HepG2 (cell line): ENCODE results near the gene MYO15A. TPM values are rescaled to one million over a fixed set of nuclear protein-coding genes. Genes with fewer than 3 reads are reported as not detected.

Source experiments
- ATAC-seq: fragments of 200-7000 bp; cut with Tn5 transposase; 3 replicates; pipeline ENCODE4 v1.9.1; 2020; ENCODE audit warnings: mild to moderate bottlenecking, moderate library complexity
- BruUV-seq: library from RNA; stranded (reverse); fragments of 400-500 nt; replicated peaks from 2 replicates; lab custom pipeline; 2021; lab: Mats Ljungman, UMichigan
- CTCF ChIA-PET: fragments of 300-600 bp; formaldehyde crosslinking; extraction: SDS; loops from one replicate; lab custom pipeline; 2021; ENCODE audit warnings: low total read pairs, inconsistent platforms, low intra/inter-chr PET ratio; lab: Yijun Ruan, JAX
- POLR2A ChIA-PET: fragments of 350-600 bp; sonication (Branson Sonifier 250); formaldehyde crosslinking; loops from one replicate; lab custom pipeline; 2020; ENCODE audit warnings: antibody characterized with exemption, inconsistent platforms; lab: Yijun Ruan, JAX
- DNase-seq: peaks from one replicate; pipeline ENCODE4 v3.0.0-alpha.2; 2015; ENCODE audit warnings: low spot score
- FAIRE-seq: peaks from 3 replicates; lab custom pipeline; 2011; peaks lifted over from hg19 to GRCh38; lab: Jason Lieb, UNC
- H2AFZ ChIP-seq: one replicate; pipeline ENCODE4 v1.6.1; 2011; ENCODE audit warnings: low read length, inconsistent platforms
- H3K27ac ChIP-seq: fragments of 300-600 bp; 3 replicates; pipeline ENCODE4 v1.8.0; 2011; ENCODE audit warnings: mixed run types, mild to moderate bottlenecking, mixed read lengths, low read length, inconsistent platforms; ENCODE audit not compliant: insufficient read depth; ENCODE audit errors: extremely low read length
- H3K27me3 ChIP-seq, 2 experiments: fragments of 200-600 bp in 1 of 2; 2 replicates in 1 of 2; 3 replicates in 1 of 2; pipeline versions ENCODE4 v1.6.0 to v1.8.0; 2011; ENCODE audit warnings: low read length in 2 of 2, mild to moderate bottlenecking in 2 of 2, moderate library complexity in 2 of 2, inconsistent platforms in 1 of 2; ENCODE audit not compliant: insufficient read depth in 2 of 2, control insufficient read depth in 1 of 2
- H3K36me3 ChIP-seq, 2 experiments: fragments of 200-600 bp in 1 of 2; replicated peaks in 1 of 2; 2 replicates in 1 of 2; 3 replicates in 1 of 2; pipeline versions ENCODE4 v1.5.1 to v1.8.0; 2011; ENCODE audit warnings: low read length in 2 of 2, inconsistent platforms in 1 of 2; ENCODE audit not compliant: insufficient read depth in 2 of 2, control insufficient read depth in 1 of 2
- H3K4me1 ChIP-seq: 2 replicates; pipeline ENCODE4 v1.5.1; 2012; ENCODE audit warnings: low read length, inconsistent platforms; ENCODE audit not compliant: insufficient read depth
- H3K4me2 ChIP-seq: 2 replicates; pipeline ENCODE4 v1.6.0; 2011; ENCODE audit warnings: low read depth, low read length, inconsistent platforms
- H3K4me3 ChIP-seq, 3 experiments: fragments of 200-600 bp in 1 of 3; sonication (generic), shearing (Covaris generic) in 1 of 3; replicated peaks in 1 of 3; 2 replicates each; pipeline ENCODE4 v1.5.1; 2011 to 2016; ENCODE audit warnings: low read length in 3 of 3, inconsistent platforms in 2 of 3, low read depth in 2 of 3, mild to moderate bottlenecking in 2 of 3, control low read depth in 1 of 3, mixed read lengths in 1 of 3; ENCODE audit not compliant: insufficient read depth in 1 of 3
- H3K79me2 ChIP-seq: one replicate; pipeline ENCODE4 v1.6.1; 2011; ENCODE audit warnings: low read length, inconsistent platforms; ENCODE audit not compliant: insufficient read depth
- H3K9ac ChIP-seq: 2 replicates; pipeline ENCODE4 v1.6.0; 2011; ENCODE audit warnings: mild to moderate bottlenecking, low read depth, low read length, inconsistent platforms; ENCODE audit not compliant: insufficient read depth
- H3K9me3 ChIP-seq: 2 replicates; pipeline ENCODE4 v1.5.1; 2012; ENCODE audit warnings: mild to moderate bottlenecking, low read length
- H4K20me1 ChIP-seq: 2 replicates; pipeline ENCODE4 v1.6.0; 2011; ENCODE audit warnings: inconsistent platforms, mild to moderate bottlenecking, low read length, moderate library complexity; ENCODE audit not compliant: insufficient read depth
- CSRNP2 ChIP-seq: sonication (generic); formaldehyde crosslinking; conservative IDR thresholded peaks from 2 replicates; pipeline ENCODE4 v1.8.0; 2022; ENCODE audit warnings: low read depth, missing genetic modification reagents
- ETS1 ChIP-seq: sonication (generic); formaldehyde crosslinking; IDR thresholded peaks from 2 replicates; pipeline ENCODE4 v1.4.0; 2020; ENCODE audit warnings: missing genetic modification reagents
- IRF1 ChIP-seq: sonication (generic); formaldehyde crosslinking; IDR thresholded peaks from 2 replicates; pipeline ENCODE4 v1.4.0; 2020; ENCODE audit warnings: low read depth, mild to moderate bottlenecking, missing genetic modification reagents
- NFKBIZ ChIP-seq: IDR thresholded peaks from 2 replicates; pipeline ENCODE4 v1.6.1; 2018; ENCODE audit warnings: missing genetic modification reagents, missing compliant biosample characterization
- PATZ1 ChIP-seq: sonication (generic); formaldehyde crosslinking; IDR thresholded peaks from 2 replicates; pipeline ENCODE4 v1.4.0; 2020; ENCODE audit warnings: missing genetic modification reagents
- PHF8 ChIP-seq: sonication (generic); formaldehyde crosslinking; IDR thresholded peaks from 2 replicates; pipeline ENCODE4 v1.5.0; 2020; ENCODE audit warnings: missing genetic modification reagents
- POLR2A ChIP-seq, 2 experiments: IDR thresholded peaks; 2 replicates each; pipeline ENCODE4 v1.6.1; 2011; ENCODE audit warnings: low read depth in 2 of 2, low read length in 2 of 2, mild to moderate bottlenecking in 1 of 2, moderate library complexity in 1 of 2; ENCODE audit not compliant: insufficient read depth in 1 of 2
- POLR2AphosphoS5 ChIP-seq: IDR thresholded peaks from 2 replicates; pipeline ENCODE4 v1.6.1; 2012; ENCODE audit warnings: low read depth, low read length
- SIN3A ChIP-seq: IDR thresholded peaks from 2 replicates; pipeline ENCODE4 v1.6.1; 2011; ENCODE audit warnings: low read depth, mild to moderate bottlenecking, control low read depth, low read length, borderline replicate concordance
- ZBTB14 ChIP-seq: sonication (generic); formaldehyde crosslinking; IDR thresholded peaks from 2 replicates; pipeline ENCODE4 v1.4.0; 2020; ENCODE audit warnings: missing genetic modification reagents
- ZBTB2 ChIP-seq: sonication (generic); formaldehyde crosslinking; IDR thresholded peaks from 2 replicates; pipeline ENCODE4 v1.8.0; 2022; ENCODE audit warnings: low read depth, missing genetic modification reagents
- ZNF30 ChIP-seq: sonication (generic); formaldehyde crosslinking; IDR thresholded peaks from 2 replicates; pipeline ENCODE4 v1.5.0; 2020; ENCODE audit warnings: mild to moderate bottlenecking, missing genetic modification reagents
- ZNF776 ChIP-seq: sonication (generic); formaldehyde crosslinking; IDR thresholded peaks from 2 replicates; pipeline ENCODE4 v1.4.0; 2020; ENCODE audit warnings: mild to moderate bottlenecking, missing genetic modification reagents
- WGBS: methylation state at CpG from one replicate; pipeline ENCODE4 v1.1.6; 2017; ENCODE audit warnings: low lambda C conversion rate; 5-methylcytosine and 5-hydroxymethylcytosine counted together
- in situ Hi-C: cut with HindIII; loops from 2 replicates; pipeline ENCODE4 v1.10.0; 2017; ENCODE audit warnings: low pct_unique_long_range_greater_than_20kb; ENCODE audit not compliant: extremely low pct_ligation_motif_present
- intact Hi-C: fragments of 100-400 bp; cut with micrococcal nuclease; formaldehyde crosslinking; loops from one replicate; pipeline ENCODE4 v1.10.0; 2022; ENCODE audit not compliant: unreplicated experiment
- polyA plus RNA-seq, 8 experiments: library from polyadenylated mRNA; depleted of rRNA in 3 of 8; stranded (reverse) in 7 of 8; unstranded in 1 of 8; fragments of >200 nt; fragmentation: Illumina TruSeq in 4 of 8; extraction: Trizol in 4 of 8; gene quantifications; 2 replicates each; pipeline versions ENCODE4 v1.2.1 to v1.2.3, GENCODE V29; 2011 to 2016; ENCODE audit warnings: low read depth in 4 of 8, missing spikeins in 1 of 8, mixed read lengths in 1 of 8; ENCODE audit not compliant: insufficient read depth in 1 of 8
- total RNA-seq, 5 experiments: library from RNA; depleted of rRNA; stranded (reverse); fragments of >200 nt; fragmentation: Illumina TruSeq; extraction: Trizol; gene quantifications; 2 replicates each; pipeline ENCODE4 v1.2.3, GENCODE V29; 2016; ENCODE audit warnings: low read depth in 1 of 5

The MYO15A gene
- total and polyA plus RNA-seq, 2 of the 13 experiments (the other 11 are each of a cell fraction or from before 2014, with no cell fraction given) = 0.07 to 0.20 TPM

- TF ChIP-seq ZNF30 (CRISPR knock-in tag) = no peak
- TF ChIP-seq NFKBIZ (CRISPR knock-in tag) = no peak
- TF ChIP-seq ETS1 (CRISPR knock-in tag) = no peak
- TF ChIP-seq CSRNP2 (CRISPR knock-in tag) = no peak
- peak; percentile 91 for TF ChIP-seq ZBTB14 (CRISPR knock-in tag)
Measured at GRCh38 chr17:18225121-18225641, 116.6 kb downstream of the MYO15A start, which contains the start of gene LLGL1 (continued).

GRCh38 chr17:18225642-18226283 is 117.2 kb downstream of the MYO15A start:
- peaks cover 21% of the 10 kb centered on the region for H3K79me2 ChIP-seq
- peak; percentile 1; the same call in 1 of the 3 replicates for ATAC-seq
- H2AFZ ChIP-seq = no peak overlapping the region
- no peak overlapping the region for H3K27ac ChIP-seq
- FAIRE-seq = no peak
- no peak for DNase-seq
- TF ChIP-seq IRF1 (CRISPR knock-in tag) (no peak), POLR2A (IDR thresholded peaks at IDR 0.05; ENCODE audit: insufficient read depth in 1 of 2, low read depth in 2 of 2, low read length in 2 of 2) (peak in 1 of 2 experiments; percentile 48; a peak in 1 of 4 replicates), POLR2AphosphoS5 (0 out of 2 replicates have a peak, but pooled peaks have one; percentile 10), ZNF776 (CRISPR knock-in tag) (no peak), ZBTB2 (CRISPR knock-in tag) (0 out of 2 replicates have a peak, but pooled peaks have one; percentile 25), SIN3A (0 out of 2 replicates have a peak, but pooled peaks have one; percentile 4), PATZ1 (peak; percentile 33; the same call in 1 of the 2 replicates), PHF8 (CRISPR knock-in tag) (peak; percentile 27; the same call in 1 of the 2 replicates)
- TF ChIP-seq, all 625 proteins: peak for 6
- CTCF ChIA-PET = no interaction called here
- in situ Hi-C loops (no loop called here), intact Hi-C loops (no loop called here)
- no TSS peak for BruUV-seq
- H3K9ac ChIP-seq = peak overlapping the region; percentile 79
- H3K4me1 ChIP-seq = peaks cover 54% of the 10 kb centered on the region
- no peaks in the 10 kb centered on the region for H3K36me3 ChIP-seq
- peak overlapping the region; percentile 97 for H3K4me2 ChIP-seq
- no peaks in the 10 kb centered on the region; a peak in 1 of 5 replicates for H3K27me3 ChIP-seq
- POLR2A ChIA-PET = interaction anchor here (1.5 to 3.2 kb wide), 3 partner anchors 18 to 89 kb away, joined by 3 to 29 read pairs (median 7); partner anchors contain the start of genes ALKBH5, SMCR8 and TOP3A
- WGBS = 3% methylated on average over 6 of the region's 57 CpGs
- H4K20me1 ChIP-seq = peaks cover 4% of the 10 kb centered on the region; the same call in 1 of the 2 replicates
- no peaks in the 10 kb centered on the region for H3K9me3 ChIP-seq
- peak overlapping the region; percentile 85 to 96 (median 89) for H3K4me3 ChIP-seq
